Stromal cell of bone marrow (primary cell): ENCODE data around the gene NTM.
"Not testable (repeated sequence)": the region's sequence is repeated elsewhere in the genome, so short reads cannot be mapped to it uniquely, and the experiment has no call there.

Experiments
- DNase-seq: peaks from one replicate; pipeline ENCODE4 v3.0.0-alpha.2; 2012; ENCODE audit warnings: low read depth

NTM gene

DNA sequence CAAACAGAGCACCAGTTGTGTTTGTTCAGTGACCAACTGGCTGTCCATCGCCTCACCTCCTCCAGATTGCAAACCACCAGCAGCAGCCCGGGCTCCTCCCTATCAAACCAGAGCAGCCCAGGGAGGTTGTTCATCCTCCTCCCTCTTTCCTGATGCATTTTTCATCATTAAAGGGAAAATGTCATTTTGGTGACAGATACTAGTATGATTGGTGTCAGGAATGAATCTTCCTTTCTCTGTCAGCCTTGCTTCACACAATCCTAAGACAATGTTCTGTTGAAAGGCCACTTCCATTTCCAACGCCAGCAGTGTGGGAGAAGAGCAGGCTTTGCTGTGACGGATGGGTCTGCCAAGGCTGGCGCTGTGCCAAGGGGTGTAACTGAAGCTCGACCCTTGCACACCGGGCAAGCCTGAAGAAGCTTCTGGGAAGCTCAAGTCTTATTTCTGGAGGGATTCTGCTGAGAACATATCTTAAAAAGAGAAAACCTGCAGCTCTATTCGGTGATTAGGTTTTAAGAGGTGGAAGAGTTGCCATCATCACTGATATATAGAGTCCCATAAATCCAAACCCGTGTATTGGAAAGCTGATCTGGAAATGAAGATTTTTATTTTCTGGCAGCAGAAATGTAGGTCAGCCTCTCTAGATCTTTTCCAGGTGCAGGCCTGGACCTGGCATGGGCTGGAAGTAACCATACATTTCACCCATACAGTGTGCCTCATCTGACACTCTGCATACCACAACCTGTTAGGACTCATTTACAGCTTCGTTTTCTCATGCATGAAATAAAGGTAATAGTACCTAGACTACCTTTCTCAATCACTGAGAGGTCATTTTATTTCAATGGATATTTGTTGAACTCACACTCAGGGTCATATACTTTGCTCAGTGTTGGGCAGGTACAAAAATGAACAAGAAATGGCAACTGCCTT is 524.5 kb downstream of the NTM start:
- no peak for DNase-seq

- no peak for DNase-seq
These were observed 525.5 kb downstream of the NTM start for GRCh38 chr11:131895865-131896264.

GRCh38 chr11:131896978-131897615 is 526.7 kb downstream of the NTM start:
- no peak for DNase-seq

DNA sequence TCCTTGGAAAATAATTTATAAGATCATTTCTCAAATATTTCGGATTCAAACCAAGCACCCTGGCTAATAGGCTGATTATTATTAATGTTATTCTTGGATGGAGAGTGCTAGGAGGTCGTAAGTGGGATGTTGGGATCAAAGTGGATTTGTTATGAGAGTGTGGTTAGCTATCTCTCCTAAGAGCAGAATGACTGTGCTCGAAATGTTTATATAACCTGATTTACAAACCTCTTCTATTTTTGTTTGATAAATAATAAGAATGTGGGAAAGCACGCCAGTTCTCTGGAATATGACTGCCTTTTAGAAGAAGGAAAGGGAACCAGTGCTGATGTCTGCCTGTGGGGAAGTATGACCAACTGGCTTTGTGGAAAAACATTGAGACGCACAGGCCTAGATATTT is 527.5 kb downstream of the NTM start:
- DNase-seq: no peak

DNA sequence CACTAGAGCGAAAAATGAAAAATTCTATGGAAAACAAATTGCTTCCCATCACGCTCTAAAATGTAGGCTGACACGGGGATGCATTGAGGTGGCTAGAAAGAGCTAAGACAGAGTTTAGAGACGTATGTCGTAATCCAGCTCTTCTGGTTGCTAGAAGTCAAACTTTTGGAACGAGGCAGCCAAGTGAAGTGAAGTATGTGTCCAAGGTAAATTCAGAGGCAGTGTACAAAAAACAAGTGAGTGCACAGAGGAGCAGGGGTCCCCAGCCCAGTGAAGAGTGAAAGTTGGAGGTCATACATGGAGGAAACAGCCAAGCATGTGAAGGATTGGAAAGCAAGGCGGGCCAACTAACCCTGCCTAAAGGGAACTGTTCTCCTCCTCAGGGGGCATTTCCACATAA is 528.5 kb downstream of the NTM start:
- no peak for DNase-seq

DNA sequence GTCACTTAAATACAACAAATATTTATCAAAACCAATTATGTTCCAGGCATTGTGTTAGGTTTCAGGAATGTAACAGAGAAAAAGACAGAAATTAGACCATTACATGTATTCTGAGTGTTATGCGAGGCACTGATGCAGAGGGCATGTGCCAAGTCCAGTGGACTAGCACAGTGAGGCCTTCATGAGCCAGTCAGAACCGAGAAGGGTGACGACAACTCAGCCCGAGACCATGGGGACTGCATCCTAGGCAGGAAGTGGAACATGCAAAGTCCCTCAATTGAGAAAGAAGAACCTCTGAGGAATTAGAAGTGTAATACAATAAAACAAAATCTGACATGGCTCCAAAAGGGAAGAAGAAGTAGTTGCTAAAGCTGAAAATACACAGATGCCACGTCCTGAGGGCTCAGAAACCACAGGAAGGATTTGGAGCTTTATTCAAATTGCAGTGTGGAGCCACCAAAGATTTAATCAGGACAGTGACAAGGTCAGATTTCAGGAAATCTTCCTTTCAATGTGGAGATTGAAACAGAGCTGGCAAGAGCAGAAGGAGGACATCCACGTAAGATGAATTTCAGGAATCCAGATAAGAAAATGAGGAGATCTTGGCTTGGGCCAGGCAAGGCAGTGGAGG is 529.6 kb downstream of the NTM start:
- no peak for DNase-seq

GRCh38 chr11:131902421-131902820 is 532.0 kb downstream of the NTM start:
- DNase-seq: no peak

GRCh38 chr11:131903074-131903473 is 532.7 kb downstream of the NTM start:
- DNase-seq: no peak

DNA sequence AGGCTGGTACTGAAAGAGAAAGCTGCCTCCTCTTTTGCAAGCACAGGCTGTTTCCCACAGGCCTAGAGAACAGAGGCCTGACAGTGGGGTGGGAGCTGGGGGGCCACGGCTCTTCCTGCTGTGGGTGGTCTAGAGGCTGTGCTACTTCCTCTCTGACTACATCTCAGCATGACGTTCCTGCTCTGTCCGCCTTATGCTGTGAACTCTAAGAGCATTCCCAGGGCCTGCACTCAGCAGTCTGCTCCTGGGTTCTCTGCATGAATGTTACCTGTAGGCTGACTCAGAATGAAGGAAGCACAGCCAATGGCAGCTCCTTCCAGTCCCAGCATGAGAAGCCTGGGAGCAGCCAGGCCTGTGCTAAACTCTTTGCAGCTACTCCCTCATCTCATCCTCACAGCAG is 534.3 kb downstream of the NTM start:
- no peak for DNase-seq

GRCh38 chr11:131906963-131907362 is 536.5 kb downstream of the NTM start:
- no peak for DNase-seq

GRCh38 chr11:131907371-131907770 is 537.0 kb downstream of the NTM start:
- no peak for DNase-seq

- no peak for DNase-seq
These were observed 537.9 kb downstream of the NTM start for GRCh38 chr11:131908316-131908715.

GRCh38 chr11:131909426-131910177 is 539.2 kb downstream of the NTM start:
- DNase-seq: no peak

DNA sequence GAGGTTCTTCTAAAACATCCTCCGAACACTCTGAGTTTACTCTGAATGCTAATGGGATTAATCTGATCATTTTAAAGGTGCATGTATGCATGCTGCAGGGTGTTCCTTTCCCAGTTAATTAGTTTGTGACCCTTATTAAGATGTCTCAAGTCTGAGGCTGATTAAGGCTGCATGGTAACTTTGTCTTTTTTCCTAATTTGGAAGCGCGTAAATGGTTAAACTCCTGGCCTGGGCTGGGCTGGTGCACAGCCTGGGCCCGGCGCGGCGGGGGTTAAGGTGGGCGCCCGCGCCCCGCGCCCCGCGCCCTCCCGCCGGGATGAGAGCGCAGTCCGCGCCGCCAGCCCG is 539.7 kb downstream of the NTM start:
- no peak for DNase-seq

DNA sequence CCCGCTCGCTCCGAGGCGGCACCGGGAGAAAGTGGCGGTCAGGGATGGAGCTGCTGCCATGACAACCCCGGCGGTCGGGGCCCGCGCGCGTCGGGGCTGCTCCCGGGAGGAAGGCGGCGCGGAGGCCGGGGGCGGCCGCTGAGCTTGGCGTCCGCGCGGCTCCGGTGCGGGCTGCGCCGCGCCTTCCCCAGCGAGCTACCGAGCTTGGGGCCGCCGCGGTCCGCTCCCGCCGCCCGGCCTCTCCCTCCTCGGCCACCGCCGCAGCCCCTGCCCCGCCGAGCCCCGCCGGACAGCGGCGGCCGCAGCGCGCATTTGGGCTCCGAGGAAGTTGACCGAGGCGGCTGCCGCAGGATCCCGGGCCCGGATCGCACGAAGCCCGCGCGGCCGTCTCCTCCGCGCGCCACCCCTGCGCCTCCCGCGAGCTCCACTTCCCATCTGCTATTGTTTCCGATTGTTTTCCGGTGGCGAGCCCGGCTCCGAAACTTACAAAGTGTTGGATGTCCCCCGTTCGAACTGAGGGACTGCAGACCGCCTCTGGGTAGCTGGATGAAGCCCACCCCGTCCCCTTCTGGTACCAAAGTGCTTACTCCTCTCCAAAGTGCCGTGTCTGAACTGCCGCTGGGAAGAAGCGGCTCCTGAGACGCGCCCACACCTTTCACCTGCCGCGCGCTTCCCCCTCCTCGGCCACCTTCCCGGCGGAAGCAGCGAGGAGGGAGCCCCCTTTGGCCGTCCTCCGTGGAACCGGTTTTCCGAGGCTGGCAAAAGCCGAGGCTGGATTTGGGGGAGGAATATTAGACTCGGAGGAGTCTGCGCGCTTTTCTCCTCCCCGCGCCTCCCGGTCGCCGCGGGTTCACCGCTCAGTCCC is 540.3 kb downstream of the NTM start:
- DNase-seq: no peak

DNA sequence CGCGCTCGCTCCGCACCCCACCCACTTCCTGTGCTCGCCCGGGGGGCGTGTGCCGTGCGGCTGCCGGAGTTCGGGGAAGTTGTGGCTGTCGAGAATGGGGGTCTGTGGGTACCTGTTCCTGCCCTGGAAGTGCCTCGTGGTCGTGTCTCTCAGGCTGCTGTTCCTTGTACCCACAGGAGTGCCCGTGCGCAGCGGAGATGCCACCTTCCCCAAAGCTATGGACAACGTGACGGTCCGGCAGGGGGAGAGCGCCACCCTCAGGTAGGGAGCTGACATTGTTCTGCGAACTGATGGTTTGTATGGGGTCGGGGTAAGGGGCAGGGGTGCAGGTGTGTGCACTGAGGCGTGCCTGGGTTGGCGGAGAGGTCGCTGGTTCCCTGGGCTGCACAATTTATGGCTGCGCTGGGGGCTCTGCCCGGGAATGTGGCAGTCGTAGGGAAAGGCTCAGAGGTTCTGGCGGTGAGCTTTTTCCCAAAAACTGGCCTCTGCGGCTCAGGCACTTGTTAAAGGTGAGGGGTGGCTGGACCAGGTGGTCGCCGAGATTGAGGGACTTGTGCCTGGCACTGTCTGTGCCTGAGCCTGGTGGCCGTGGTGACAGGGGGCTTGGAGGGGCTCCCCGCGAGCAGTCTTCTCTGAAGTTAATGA is 541.1 kb downstream of the NTM start:
- DNase-seq: not testable (repeated sequence)

GRCh38 chr11:131912134-131912533 is 541.7 kb downstream of the NTM start:
- DNase-seq: no peak

GRCh38 chr11:131913267-131913666 is 542.9 kb downstream of the NTM start:
- DNase-seq: no peak

DNA sequence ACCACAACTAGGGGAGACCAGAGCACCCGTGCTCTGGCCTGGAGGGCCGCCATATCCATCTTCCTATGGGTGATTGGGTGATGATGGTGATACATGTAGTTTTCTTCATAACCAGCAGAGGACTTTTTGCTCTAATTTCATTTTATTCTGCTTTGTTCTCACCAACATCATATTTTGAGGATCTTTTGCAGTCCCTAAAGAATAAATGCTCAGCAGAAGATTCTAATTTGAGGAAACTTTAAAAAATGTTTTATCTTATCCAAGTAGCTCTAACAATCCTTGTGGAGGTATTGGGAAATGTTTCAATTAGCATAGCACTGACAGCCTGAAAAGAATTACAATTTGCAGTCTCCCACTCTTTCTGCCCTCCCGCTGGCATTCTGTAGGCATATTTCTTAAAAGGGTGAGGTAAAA is 544.0 kb downstream of the NTM start:
- DNase-seq: no peak

GRCh38 chr11:131916638-131917037 is 546.2 kb downstream of the NTM start:
- no peak for DNase-seq
